Heart left ventricle (tissue), 16 donors: ENCODE measurements around the gene IPO9. TPM values are rescaled to one million over a fixed set of nuclear protein-coding genes. Genes with fewer than 3 reads are reported as not detected.
A peak's percentile ranks its signal among the peaks of the same experiment; 100 is the strongest.

ENCODE experiments used
- ATAC-seq, 4 donors: fragments of 200-7000 bp; cut with Tn5 transposase; one replicate each; pipeline ENCODE4 v1.9.1; 2020 to 2022; ENCODE audit warnings: moderate library complexity in 4 of 4, mild to moderate bottlenecking in 3 of 4, moderate number of reproducible peaks in 1 of 4
- DNase-seq, 5 donors: peaks; one replicate each; pipeline ENCODE4 v3.0.0-alpha.2; 2020
- H3K27ac ChIP-seq, 12 donors: fragments of 200-600 bp; sonication (generic) in 4 of 12; one replicate each; pipeline versions ENCODE4 v1.5.0 to v1.8.0; 2016 to 2022; ENCODE audit warnings: mild to moderate bottlenecking in 2 of 12
- H3K27me3 ChIP-seq, 9 donors: fragments of 200-600 bp; sonication (generic) in 2 of 9; one replicate each; pipeline versions ENCODE4 v1.5.1 to v1.8.0; 2016 to 2022; ENCODE audit warnings: mild to moderate bottlenecking in 3 of 9
- H3K36me3 ChIP-seq, 9 donors: fragments of 200-600 bp; sonication (generic) in 2 of 9; one replicate each; pipeline versions ENCODE4 v1.5.0 to v1.8.0; 2018 to 2022; ENCODE audit warnings: mild to moderate bottlenecking in 2 of 9
- H3K4me1 ChIP-seq, 12 donors: fragments of 200-600 bp; sonication (generic) in 4 of 12; one replicate each; pipeline versions ENCODE4 v1.5.0 to v1.8.0; 2016 to 2022; ENCODE audit warnings: mild to moderate bottlenecking in 3 of 12
- H3K4me3 ChIP-seq, 12 donors: fragments of 200-600 bp; sonication (generic) in 4 of 12; one replicate each; pipeline versions ENCODE4 v1.5.0 to v1.8.0; 2017 to 2022; ENCODE audit warnings: mild to moderate bottlenecking in 9 of 12, moderate library complexity in 4 of 12
- H3K9me3 ChIP-seq, 12 donors: fragments of 200-600 bp; sonication (generic) in 4 of 12; one replicate each; pipeline versions ENCODE4 v1.5.0 to v1.8.0; 2016 to 2022; ENCODE audit warnings: mild to moderate bottlenecking in 1 of 12
- POLR2A ChIP-seq, 2 donors: fragments of 450-650 bp; IDR thresholded peaks; one replicate each; pipeline ENCODE4 v1.6.1; 2017; ENCODE audit warnings: antibody characterized with exemption in 2 of 2, mild to moderate bottlenecking in 2 of 2, moderate library complexity in 2 of 2
- WGBS, 4 donors: extraction: QIAGEN DNeasy Blood & Tissue Kit in 2 of 4; methylation state at CpG; one replicate each; pipeline versions ENCODE4 v1.1.5 to v1.1.7; 2013 to 2018; 5-methylcytosine and 5-hydroxymethylcytosine counted together
- intact Hi-C, 10 donors: fragments of 100-400 bp; cut with DNase I; formaldehyde crosslinking; loops; one replicate each; pipeline versions ENCODE4 v1.11.1 to v1.14.2; 2022
- polyA plus RNA-seq, 2 donors: library from polyadenylated mRNA; stranded (reverse); fragments of 200-250 nt; gene quantifications; one replicate each; pipeline ENCODE4 v1.2.3, GENCODE V29; 2013
- total RNA-seq, 9 donors: library from RNA; depleted of rRNA in 2 of 9; stranded (reverse); fragments of >200 nt in 2 of 9; fragmentation: NEBNext Ultra II Directional in 3 of 9; extraction: Animal tissue kit (Norgen Biotek cat#: 25700) in 3 of 9; gene quantifications; one replicate each; pipeline versions ENCODE4 v1.1.0 to v1.2.4, GENCODE V29; 2016 to 2023
- TF ChIP-seq, protein P1 (sequence below), 12 donors: fragments of 200-600 bp; sonication (generic) in 4 of 12; IDR thresholded peaks; one replicate each; pipeline versions ENCODE4 v1.5.0 to v1.8.0; 2018 to 2022; ENCODE audit warnings: antibody characterized with exemption in 12 of 12, mild to moderate bottlenecking in 5 of 12
- donor health status: ischemic (EF 13 %, LVEDD 7.1; RV severe dilation, severe dysfunction).
- donor health status: healthy with polysubstance abuse.
- donor health status: DM: no; HTN: yes; CAD: no.
- donor health status: DM: no; HTN: no; CAD: no.
- donor health status: ischemic (EF 25% LVEDD 6.9; RV normal size, moderate dysfunction).
- donor health status: ischemic (EF 25% LVEDD 5.7; RV mildly dilated, moderate dysfunction).
- donor health status: healthy.
- donor health status: DM: yes; HTN: yes; CAD: no.
- donor health status: ischemic (EF 35%, LVEDD 5.7; RV mildly dilated, moderate dysfunction).
- donor health status: nonischemic (EF 11% LVEDD 7.7; RV severe dilation, severe dysfunction).
- donor health status: DM: yes; HTN: yes; CAD: no.
- donor health status: PGD.
- donor health status: ischemic (EF 29% LVEDD 5.4; RV normal size, mild dysfunction).
- donor health status: nonischemic (EF 23%, LVEDD 6.1; RV moderate dilation, normal function).

The IPO9 gene
- total and polyA plus RNA-seq, 11 donors = 9.8 to 35.4 (median 22.9) TPM

DNA sequence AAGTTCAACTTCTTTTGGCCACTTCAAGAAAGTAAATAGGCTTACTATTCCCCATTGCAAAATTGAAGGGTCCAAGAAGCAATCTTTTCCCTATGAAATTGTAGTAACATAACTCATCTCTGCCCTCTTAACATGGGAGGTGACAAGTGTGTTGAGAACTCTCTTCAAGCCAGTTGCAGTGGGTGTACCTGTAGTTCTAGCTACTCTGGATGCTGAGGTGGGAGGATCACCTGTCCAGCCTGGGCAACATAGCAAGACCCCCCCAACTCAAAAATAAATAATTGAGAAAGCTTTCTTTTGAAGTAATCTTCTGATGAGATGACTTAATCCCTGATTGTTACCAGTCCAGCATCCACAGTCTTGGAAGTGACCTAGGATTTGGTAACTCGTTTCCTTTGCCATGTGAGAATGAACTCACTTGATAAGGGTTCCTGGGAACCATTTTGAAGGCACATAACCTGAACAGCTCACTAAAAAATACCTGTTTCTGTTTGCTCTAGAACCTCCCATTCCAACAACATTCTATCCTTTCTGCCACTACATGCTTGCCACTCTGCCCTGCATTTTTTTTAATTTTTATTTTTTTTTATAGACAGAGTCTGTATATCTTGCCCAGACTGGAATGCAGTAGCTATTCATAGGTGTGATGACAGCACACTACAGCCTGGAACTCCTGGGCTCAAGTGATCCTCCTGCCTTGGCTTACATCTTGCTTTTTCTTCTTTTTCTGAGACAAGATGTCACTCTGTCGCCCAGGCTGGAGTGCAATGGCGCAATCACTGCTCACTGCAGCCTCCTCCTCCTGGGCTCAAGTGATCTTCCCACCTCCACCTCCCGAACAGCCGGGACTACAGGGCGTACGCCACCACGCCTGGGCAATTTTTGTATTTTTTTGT is 1.4 kb upstream of the IPO9 start:
- DNase-seq (no peak), ATAC-seq (peak in 2 of 4 donors; percentile 2 to 8)
- H3K9me3 ChIP-seq = no peaks in the 10 kb centered on the region
- H3K27ac ChIP-seq = peak overlapping the region in 4 of 12 donors; percentile 8 to 47 (median 12)
- intact Hi-C loops = loop anchor here in 2 of 10 donors (5.0 kb wide), 1 partner anchor 145 kb away; no protein-coding TSS in a partner anchor
- WGBS, 4 donors = 67 to 72% (median 69%) methylated on average over 8 of the region's 8 CpGs
- H3K4me3 ChIP-seq = no peak overlapping the region
- TF ChIP-seq, protein P1, sequence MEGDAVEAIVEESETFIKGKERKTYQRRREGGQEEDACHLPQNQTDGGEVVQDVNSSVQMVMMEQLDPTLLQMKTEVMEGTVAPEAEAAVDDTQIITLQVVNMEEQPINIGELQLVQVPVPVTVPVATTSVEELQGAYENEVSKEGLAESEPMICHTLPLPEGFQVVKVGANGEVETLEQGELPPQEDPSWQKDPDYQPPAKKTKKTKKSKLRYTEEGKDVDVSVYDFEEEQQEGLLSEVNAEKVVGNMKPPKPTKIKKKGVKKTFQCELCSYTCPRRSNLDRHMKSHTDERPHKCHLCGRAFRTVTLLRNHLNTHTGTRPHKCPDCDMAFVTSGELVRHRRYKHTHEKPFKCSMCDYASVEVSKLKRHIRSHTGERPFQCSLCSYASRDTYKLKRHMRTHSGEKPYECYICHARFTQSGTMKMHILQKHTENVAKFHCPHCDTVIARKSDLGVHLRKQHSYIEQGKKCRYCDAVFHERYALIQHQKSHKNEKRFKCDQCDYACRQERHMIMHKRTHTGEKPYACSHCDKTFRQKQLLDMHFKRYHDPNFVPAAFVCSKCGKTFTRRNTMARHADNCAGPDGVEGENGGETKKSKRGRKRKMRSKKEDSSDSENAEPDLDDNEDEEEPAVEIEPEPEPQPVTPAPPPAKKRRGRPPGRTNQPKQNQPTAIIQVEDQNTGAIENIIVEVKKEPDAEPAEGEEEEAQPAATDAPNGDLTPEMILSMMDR (IDR thresholded peaks at IDR 0.05) = no peak
- no peak for TF ChIP-seq POLR2A (IDR thresholded peaks at IDR 0.05)
- H3K36me3 ChIP-seq = peaks cover 0 to 13% (median 7%) of the 10 kb centered on the region in 9 donors
- peaks cover 0 to 61% (median 31%) of the 10 kb centered on the region in 12 donors for H3K4me1 ChIP-seq
- no peaks in the 10 kb centered on the region for H3K27me3 ChIP-seq

DNA sequence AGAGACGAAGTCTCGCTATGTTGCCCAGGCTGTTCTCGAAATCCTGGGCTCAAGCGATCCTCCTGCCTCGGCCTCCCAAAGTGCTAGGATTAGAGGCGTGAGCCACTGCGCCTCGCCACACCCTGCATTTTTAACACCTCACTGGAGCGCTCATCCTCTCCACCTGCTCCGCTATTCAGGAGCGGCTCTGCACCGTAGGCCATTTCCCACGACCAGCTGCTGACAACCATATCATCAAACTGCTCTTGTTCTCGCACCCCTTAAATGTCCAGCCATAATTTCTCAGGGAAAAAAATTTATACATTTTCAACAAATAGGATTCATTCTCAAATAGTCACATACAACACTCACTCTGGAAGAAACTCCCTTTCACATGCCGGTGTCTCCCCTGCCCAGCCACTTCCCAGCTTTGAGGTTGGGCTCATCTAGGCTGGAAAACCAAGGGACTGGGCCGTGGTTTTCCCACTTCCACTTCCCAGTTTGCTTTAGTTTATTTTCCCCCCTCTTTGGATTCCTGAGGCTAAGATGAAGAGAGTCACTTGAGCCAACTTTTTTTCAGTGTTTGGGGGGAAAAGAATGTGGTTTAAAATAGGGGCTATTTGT is 639 bp upstream of the IPO9 start:
- H3K4me3 ChIP-seq = peak overlapping the region in 8 of 12 donors; percentile 70 to 98 (median 90)
- WGBS, 4 donors = 72 to 75% (median 74%) methylated on average over 16 of the region's 16 CpGs
- no peak for DNase-seq
- TF ChIP-seq, protein P1 (IDR thresholded peaks at IDR 0.05) = no peak
- no peak for TF ChIP-seq POLR2A (IDR thresholded peaks at IDR 0.05)
- peak in 2 of 4 donors; percentile 2 for ATAC-seq
- peak overlapping the region in 2 of 12 donors; percentile 10 to 47 for H3K27ac ChIP-seq
- peaks cover 0 to 6% (median under 1%) of the 10 kb centered on the region in 9 donors for H3K36me3 ChIP-seq
- peaks cover 0 to 61% (median 31%) of the 10 kb centered on the region in 12 donors for H3K4me1 ChIP-seq
- no peaks in the 10 kb centered on the region for H3K9me3 ChIP-seq
- H3K27me3 ChIP-seq = no peaks in the 10 kb centered on the region
- intact Hi-C loops = loop anchor here in 2 of 10 donors (5.0 kb wide), 1 partner anchor 144 kb away; no protein-coding TSS in a partner anchor

DNA sequence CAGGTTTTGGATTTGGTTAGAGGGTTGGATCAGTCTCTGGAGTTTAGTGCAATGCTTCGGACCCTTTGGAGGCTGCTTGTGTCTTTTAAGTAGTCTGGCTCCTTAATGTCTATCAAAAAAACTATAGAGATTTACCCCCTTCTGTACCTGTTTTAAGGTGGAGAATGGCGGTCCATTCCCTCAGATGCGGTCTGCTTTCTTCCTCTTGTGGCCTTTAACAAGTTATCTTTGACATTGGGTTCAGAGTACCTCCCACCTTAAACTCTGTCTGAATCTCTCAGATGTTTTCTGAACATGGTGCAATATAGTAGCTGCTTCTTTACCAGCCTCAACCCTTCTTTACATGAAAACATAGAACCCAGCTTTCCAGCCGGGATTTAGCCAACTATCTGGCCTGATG is 2.4 kb downstream of the IPO9 start:
- no peak for TF ChIP-seq POLR2A (IDR thresholded peaks at IDR 0.05)
- TF ChIP-seq, protein P1 (IDR thresholded peaks at IDR 0.05) = no peak

DNA sequence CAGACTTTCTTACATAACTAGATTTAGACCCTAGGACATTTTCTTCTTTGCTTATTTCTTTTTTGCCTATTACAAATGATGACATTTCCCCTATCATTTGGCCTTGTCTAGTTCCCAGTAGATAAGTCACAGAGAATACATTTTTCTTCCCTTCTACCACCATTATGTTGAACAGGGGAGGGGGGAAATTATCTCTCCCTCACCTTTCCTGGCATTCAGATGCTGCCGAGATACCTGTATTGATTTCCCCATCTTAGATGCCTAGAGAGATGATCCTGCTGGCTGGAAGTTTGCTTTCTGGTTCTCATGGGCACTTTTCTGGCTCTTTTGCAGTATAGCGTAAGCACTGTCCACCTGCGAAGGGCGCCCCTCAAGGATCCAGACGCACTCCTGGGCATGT is 5.7 kb downstream of the IPO9 start:
- TF ChIP-seq, protein P1 (IDR thresholded peaks at IDR 0.05) = no peak
- TF ChIP-seq POLR2A (IDR thresholded peaks at IDR 0.05) = no peak
- Histone ChIP-seq H3K9me3 (no peaks in the 10 kb centered on the region), H3K27me3 (no peaks in the 10 kb centered on the region), H3K4me1 (peaks cover 0 to 41% (median 19%) of the 10 kb centered on the region in 12 donors), H3K4me3 (no peak overlapping the region), H3K36me3 (peaks cover 0 to 28% (median 16%) of the 10 kb centered on the region in 9 donors), H3K27ac (no peak overlapping the region)
- no peak for ATAC-seq
- intact Hi-C loops = loop anchor here in 1 of 10 donors (5.0 kb wide), 1 partner anchor 43 kb away; no protein-coding TSS in a partner anchor
- no peak for DNase-seq
- 95 to 98% (median 95%) methylated on average over 5 of the region's 5 CpGs for WGBS, 4 donors

More for the DNA sequence above, 2.4 kb downstream of the IPO9 start:
- no peaks in the 10 kb centered on the region for H3K9me3 ChIP-seq
- no peak overlapping the region for H3K27ac ChIP-seq
- no peak overlapping the region for H3K4me3 ChIP-seq
- H3K4me1 ChIP-seq = peaks cover 0 to 52% (median 26%) of the 10 kb centered on the region in 12 donors
- intact Hi-C loops = loop anchor here in 1 of 10 donors (5.0 kb wide), 1 partner anchor 46 kb away; no protein-coding TSS in a partner anchor
- 87 to 93% (median 88%) methylated on average over 4 of the region's 4 CpGs for WGBS, 4 donors
- DNase-seq (no peak), ATAC-seq (no peak)
- peaks cover 0 to 18% (median 13%) of the 10 kb centered on the region in 9 donors for H3K36me3 ChIP-seq
- H3K27me3 ChIP-seq = no peaks in the 10 kb centered on the region
